ENCODE data around the gene TNIP1.

The TNIP1 gene

DNA sequence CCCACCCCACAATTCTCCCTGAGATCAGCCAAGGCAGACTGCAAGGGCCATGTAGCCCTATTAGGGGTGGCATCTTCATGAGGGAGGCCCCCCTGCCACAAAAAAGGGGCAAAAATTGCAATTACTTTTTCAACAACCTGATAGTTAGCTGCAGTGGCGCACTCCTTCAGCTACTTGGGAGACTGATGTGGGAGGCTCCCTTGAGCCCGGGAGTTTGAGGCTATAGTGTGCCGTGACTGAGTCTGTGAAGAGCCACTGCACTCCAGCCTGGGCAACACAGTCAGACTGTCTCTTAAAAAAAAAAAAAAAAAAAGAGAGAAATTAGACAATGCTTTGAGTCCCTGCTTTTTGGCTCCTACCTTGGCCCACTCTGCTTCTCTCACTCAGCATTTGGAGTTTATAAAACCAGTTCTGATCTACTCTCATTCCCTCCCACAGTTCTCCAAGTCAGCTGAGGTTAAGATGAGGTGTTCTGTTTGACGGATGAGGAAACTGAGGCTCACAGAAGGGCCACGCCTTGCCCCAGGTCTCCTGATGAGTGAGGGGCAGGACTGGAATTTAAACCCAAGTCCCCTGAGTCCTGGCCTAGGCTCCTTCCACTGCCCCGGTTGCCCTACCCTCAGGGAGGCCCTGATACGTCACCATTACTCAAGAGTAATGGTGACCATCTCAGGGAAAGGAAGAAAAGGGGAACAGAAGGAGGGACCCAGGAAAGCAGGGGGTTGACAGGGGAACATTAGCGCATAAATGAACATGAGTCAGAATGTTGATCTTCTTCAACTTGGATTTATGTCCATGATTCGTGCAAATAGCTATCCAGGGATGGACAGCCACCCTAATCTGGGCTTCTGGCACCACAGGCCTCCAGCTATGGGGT lies 51.4 kb downstream of the TNIP1 start:
- Mint-ChIP-seq H3K9me3 (no peaks in the 10 kb centered on the region), H3K36me3 (peaks cover 55% of the 10 kb centered on the region), H3K4me3 (no peak overlapping the region), H3K27ac (no peak overlapping the region), H3K4me1 (peaks cover 4% of the 10 kb centered on the region), H3K27me3 (no peaks in the 10 kb centered on the region)
- ATAC-seq (ENCODE audit: low read depth), result no peak
- no peak for DNase-seq (ENCODE audit: low spot score in 2 of 2)

DNA sequence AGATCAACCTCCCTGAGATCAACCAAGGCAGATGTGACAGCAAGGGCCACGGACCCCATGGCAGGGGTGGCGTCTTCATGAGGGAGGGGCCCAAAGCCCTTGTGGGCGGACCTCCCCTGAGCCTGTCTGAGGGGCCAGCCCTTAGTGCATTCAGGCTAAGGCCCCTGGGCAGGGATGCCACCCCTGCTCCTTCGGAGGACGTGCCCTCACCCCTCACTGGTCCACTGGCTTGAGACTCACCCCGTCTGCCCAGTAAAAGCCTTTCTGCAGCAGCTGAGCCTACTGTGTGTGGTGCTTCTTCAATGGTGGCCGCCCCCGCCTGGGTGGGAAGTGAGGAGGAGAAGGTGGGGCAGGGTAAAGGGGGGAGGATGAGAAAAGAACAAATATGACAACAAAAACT lies 52.1 kb downstream of the TNIP1 start:
- Mint-ChIP-seq H3K36me3 (peaks cover 48% of the 10 kb centered on the region), H3K4me1 (peaks cover 4% of the 10 kb centered on the region), H3K4me3 (no peak overlapping the region), H3K27ac (no peak overlapping the region), H3K9me3 (no peaks in the 10 kb centered on the region), H3K27me3 (no peaks in the 10 kb centered on the region)
- ATAC-seq (ENCODE audit: low read depth) (no peak), DNase-seq (ENCODE audit: low spot score in 2 of 2) (no peak)

DNA sequence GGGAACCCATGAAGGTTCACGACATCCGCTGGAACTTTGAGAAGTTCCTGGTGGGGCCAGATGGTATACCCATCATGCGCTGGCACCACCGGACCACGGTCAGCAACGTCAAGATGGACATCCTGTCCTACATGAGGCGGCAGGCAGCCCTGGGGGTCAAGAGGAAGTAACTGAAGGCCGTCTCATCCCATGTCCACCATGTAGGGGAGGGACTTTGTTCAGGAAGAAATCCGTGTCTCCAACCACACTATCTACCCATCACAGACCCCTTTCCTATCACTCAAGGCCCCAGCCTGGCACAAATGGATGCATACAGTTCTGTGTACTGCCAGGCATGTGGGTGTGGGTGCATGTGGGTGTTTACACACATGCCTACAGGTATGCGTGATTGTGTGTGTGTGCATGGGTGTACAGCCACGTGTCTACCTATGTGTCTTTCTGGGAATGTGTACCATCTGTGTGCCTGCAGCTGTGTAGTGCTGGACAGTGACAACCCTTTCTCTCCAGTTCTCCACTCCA lies 52.8 kb downstream of the TNIP1 start:
- peaks cover 4% of the 10 kb centered on the region for H3K4me1 Mint-ChIP-seq
- H3K9me3 Mint-ChIP-seq, result no peaks in the 10 kb centered on the region
- ATAC-seq (ENCODE audit: low read depth) (no peak), DNase-seq (ENCODE audit: low spot score in 2 of 2) (no peak)
- H3K27ac Mint-ChIP-seq, result no peak overlapping the region
- H3K27me3 Mint-ChIP-seq, result no peaks in the 10 kb centered on the region
- H3K4me3 Mint-ChIP-seq, result no peak overlapping the region
- H3K36me3 Mint-ChIP-seq, result peaks cover 47% of the 10 kb centered on the region

DNA sequence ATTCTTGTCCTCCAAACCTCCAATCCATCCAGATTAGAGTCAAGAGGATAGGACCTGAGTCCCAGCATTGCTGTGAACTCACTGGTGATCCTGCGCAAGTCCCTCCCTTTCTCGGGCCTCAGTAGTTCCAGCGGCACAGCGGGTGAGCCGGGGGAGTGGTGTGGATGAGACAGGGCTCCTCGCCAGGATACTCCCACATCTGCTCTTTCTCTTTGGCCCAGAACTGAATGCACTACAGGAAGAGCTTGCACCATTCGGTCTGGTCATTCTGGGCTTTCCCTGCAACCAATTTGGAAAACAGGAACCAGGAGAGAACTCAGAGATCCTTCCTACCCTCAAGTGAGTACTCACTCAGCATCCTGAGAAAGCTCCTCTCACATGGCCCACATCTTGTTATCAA lies 54.2 kb downstream of the TNIP1 start:
- Mint-ChIP-seq H3K4me1 (peaks cover 7% of the 10 kb centered on the region), H3K27ac (no peak overlapping the region), H3K36me3 (peaks cover 35% of the 10 kb centered on the region), H3K27me3 (no peaks in the 10 kb centered on the region), H3K9me3 (no peaks in the 10 kb centered on the region), H3K4me3 (no peak overlapping the region)
- DNase-seq (ENCODE audit: low spot score in 2 of 2), result no peak
- no peak for ATAC-seq (ENCODE audit: low read depth)

DNA sequence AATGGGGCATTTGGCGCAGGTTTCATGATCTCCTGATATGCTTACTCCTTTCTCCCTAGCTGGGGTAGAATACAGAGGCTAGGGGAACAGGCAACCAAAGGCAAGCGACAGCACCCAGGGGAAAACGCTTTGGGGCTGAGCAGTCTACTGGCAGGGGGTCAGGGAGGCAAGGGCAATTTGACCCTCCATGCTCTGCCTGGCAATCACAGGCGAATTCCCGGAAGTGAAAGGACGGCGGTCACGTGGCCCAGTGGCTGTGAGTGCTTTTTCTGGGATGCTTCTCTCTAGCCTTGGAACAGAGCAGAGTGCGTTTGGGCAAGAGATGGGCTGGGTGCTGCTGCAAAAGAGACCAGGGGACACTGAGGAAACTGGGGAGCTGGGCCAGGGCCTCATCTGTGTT lies 54.7 kb downstream of the TNIP1 start:
- peaks cover 7% of the 10 kb centered on the region for H3K4me1 Mint-ChIP-seq
- no peak overlapping the region for H3K4me3 Mint-ChIP-seq
- no peak for DNase-seq (ENCODE audit: low spot score in 2 of 2)
- H3K27ac Mint-ChIP-seq, result peak overlapping the region; percentile 38
- ATAC-seq (ENCODE audit: low read depth), result no peak
- peaks cover 30% of the 10 kb centered on the region for H3K36me3 Mint-ChIP-seq
- no peaks in the 10 kb centered on the region for H3K27me3 Mint-ChIP-seq
- H3K9me3 Mint-ChIP-seq, result no peaks in the 10 kb centered on the region

DNA sequence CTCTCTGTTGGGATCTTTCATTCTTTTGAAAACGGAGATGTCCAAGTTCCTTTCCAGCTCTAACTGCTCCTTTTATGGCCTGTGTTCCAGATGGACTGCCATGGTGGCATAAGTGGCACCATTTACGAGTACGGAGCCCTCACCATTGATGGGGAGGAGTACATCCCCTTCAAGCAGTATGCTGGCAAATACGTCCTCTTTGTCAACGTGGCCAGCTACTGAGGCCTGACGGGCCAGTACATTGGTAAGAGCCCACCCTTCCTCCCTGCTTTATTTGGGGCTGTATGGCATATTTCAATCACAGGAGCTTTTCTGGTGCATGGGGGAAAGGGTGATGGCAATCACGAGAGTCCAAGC lies 55.6 kb downstream of the TNIP1 start:
- H3K4me3 Mint-ChIP-seq, result no peak overlapping the region
- H3K36me3 Mint-ChIP-seq, result peaks cover 26% of the 10 kb centered on the region
- peaks cover 11% of the 10 kb centered on the region for H3K4me1 Mint-ChIP-seq
- no peak for DNase-seq (ENCODE audit: low spot score in 2 of 2)
- no peaks in the 10 kb centered on the region for H3K9me3 Mint-ChIP-seq
- no peaks in the 10 kb centered on the region for H3K27me3 Mint-ChIP-seq
- ATAC-seq (ENCODE audit: low read depth), result no peak
- no peak overlapping the region for H3K27ac Mint-ChIP-seq

DNA sequence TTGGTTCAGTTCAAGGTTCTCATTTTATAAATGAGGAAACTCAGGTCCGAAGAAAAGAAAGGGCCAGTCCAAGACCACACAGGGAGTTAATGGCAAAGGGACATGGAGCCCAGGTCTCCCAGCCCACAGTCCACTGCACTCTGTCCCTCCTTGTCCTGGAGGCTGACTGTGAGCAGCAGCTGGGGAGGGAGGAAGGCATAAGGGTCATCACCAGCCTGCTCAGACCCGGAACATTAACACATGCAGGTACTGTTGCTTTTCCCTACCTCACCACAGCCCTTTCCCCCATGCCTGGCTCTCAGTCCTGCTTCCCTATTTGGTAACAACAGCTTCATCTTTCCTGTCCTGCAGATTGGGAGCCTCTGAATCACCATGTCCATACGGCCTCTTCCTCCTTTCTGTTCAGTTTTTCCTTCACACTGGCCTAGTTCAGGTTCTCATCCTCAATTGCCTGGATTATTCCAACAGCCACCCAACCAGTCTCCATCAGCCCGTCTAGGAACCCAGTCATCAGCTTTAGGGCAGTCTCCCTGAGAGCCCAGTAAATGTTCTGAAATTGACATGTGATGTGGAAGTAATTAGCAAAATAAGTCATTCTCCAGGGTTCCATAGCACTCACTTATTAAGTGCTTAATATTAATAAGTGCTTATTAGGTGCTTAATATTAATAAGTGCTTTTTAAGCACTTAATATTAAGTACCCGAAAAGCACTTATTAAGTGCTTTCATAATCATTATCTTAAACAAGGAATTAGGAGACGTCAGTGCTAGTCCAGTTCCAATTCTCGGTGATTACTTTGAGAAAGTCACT lies 56.2 kb downstream of the TNIP1 start:
- no peak for ATAC-seq (ENCODE audit: low read depth)
- H3K27ac Mint-ChIP-seq, result peak overlapping the region; percentile 48
- H3K36me3 Mint-ChIP-seq, result peaks cover 22% of the 10 kb centered on the region

DNA sequence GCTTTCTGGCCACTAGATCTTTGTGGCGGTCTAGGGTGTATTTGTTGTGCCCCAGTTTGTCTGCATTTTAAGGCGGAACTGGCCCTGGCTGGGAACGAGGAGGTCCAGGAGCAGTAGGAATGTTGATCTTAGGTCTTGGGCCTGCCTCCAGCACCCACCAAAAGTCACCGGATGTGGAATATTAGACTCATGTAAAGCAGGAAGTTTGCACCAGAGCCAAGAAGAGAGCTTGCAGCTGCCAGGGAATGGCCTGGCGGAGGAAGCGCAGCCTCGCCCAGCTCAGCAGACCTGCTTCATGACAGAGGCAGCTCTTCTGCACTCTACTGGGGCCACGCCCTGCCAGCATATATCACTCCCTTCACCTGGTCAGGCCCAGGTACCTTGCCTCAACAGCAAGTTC lies 57.2 kb downstream of the TNIP1 start:
- Mint-ChIP-seq H3K9me3 (no peaks in the 10 kb centered on the region), H3K27me3 (no peaks in the 10 kb centered on the region), H3K4me1 (peaks cover 11% of the 10 kb centered on the region), H3K4me3 (no peak overlapping the region), H3K36me3 (peaks cover 19% of the 10 kb centered on the region), H3K27ac (peak overlapping the region; percentile 48)
- ATAC-seq (ENCODE audit: low read depth), result no peak
- no peak for DNase-seq (ENCODE audit: low spot score in 2 of 2)

More for the DNA sequence above, 56.2 kb downstream of the TNIP1 start:
- Mint-ChIP-seq H3K4me1 (peaks cover 11% of the 10 kb centered on the region), H3K9me3 (no peaks in the 10 kb centered on the region), H3K27me3 (no peaks in the 10 kb centered on the region), H3K4me3 (no peak overlapping the region)
- DNase-seq (ENCODE audit: low spot score in 2 of 2), result no peak

DNA sequence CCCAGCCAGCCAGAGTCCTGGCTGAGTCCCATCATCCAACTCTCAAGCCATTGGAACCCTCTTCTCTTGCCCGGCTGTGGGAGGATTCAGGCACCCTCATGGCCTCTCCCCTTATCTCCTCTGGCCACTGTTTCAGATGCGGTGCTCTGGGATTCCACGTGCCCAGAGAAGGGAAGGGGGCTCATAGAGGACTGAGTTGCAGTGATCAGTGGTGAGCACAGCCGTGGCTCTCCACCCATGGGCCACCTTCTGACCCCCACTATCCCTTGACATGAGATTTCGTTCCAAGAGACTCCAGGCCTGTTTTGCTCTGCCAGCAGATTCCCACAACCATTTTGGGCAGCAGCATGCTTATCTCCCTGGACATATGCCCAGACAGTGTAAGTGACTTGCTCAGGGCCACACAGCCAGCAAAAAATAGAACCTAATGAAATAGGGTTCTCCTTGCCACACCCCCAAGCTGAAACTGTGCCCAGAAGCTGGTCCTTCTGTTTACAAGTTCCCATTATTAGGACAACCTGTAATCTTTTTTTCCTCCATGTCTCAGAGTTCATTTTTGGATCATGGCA lies 57.7 kb downstream of the TNIP1 start:
- ATAC-seq (ENCODE audit: low read depth), result no peak
- Mint-ChIP-seq H3K4me1 (peaks cover 11% of the 10 kb centered on the region), H3K36me3 (peaks cover 14% of the 10 kb centered on the region)

DNA sequence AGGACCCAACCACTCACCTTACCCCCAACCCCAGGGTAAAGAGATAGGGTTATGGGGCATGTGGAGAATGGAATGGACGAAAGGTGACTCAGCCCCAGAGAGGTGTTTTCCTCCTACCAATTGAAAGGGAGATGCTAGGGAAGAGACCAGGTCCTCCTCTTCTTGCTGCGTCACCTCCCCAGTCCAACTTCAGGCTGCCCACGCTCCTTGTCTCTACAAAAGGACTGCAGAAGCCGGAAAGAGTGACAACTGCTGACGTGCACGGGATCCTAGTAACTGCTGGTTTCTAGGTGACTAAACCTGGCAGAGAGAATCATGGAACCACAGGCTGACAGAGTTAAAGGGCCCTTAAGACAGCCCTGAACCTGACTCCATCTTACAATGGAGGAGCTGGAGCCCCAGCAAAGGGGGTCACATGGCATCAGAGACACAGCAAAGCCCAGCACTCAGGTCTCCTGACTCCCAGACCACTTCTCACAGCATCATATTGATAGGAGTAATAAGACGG lies 58.3 kb downstream of the TNIP1 start:
- Mint-ChIP-seq H3K4me3 (no peak overlapping the region), H3K27me3 (no peaks in the 10 kb centered on the region), H3K27ac (no peak overlapping the region), H3K9me3 (no peaks in the 10 kb centered on the region), H3K4me1 (peaks cover 11% of the 10 kb centered on the region), H3K36me3 (peaks cover 12% of the 10 kb centered on the region)
- ATAC-seq (ENCODE audit: low read depth) (no peak), DNase-seq (ENCODE audit: low spot score in 2 of 2) (no peak)

More for the DNA sequence above, 57.7 kb downstream of the TNIP1 start:
- Mint-ChIP-seq H3K4me3 (no peak overlapping the region), H3K27ac (no peak overlapping the region), H3K27me3 (no peaks in the 10 kb centered on the region), H3K9me3 (no peaks in the 10 kb centered on the region)
- no peak for DNase-seq (ENCODE audit: low spot score in 2 of 2)

DNA sequence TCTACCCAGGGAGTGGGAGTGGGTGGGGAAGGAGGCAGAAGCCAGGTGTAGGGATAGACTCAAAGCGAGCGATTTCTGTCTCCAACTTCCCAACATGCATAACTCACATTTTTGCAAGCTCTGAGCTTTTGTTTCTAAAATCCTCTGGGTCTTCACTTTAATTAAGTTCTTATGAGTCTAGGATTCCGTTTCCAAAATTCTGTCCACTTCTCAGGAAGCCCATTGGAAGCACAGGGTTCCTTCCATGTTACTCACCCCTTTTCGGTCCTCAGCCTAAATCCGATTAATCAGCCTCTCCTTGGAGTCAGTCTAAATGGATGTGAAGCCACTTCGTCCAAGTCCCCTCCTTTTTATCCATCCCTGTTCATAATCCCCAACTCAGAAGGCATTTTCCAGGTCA lies 59.1 kb downstream of the TNIP1 start:
- no peak for ATAC-seq (ENCODE audit: low read depth)
- Mint-ChIP-seq H3K4me3 (no peak overlapping the region), H3K36me3 (peaks cover 9% of the 10 kb centered on the region), H3K9me3 (no peaks in the 10 kb centered on the region), H3K27ac (no peak overlapping the region), H3K4me1 (peaks cover 11% of the 10 kb centered on the region), H3K27me3 (no peaks in the 10 kb centered on the region)
- no peak for DNase-seq (ENCODE audit: low spot score in 2 of 2)

DNA sequence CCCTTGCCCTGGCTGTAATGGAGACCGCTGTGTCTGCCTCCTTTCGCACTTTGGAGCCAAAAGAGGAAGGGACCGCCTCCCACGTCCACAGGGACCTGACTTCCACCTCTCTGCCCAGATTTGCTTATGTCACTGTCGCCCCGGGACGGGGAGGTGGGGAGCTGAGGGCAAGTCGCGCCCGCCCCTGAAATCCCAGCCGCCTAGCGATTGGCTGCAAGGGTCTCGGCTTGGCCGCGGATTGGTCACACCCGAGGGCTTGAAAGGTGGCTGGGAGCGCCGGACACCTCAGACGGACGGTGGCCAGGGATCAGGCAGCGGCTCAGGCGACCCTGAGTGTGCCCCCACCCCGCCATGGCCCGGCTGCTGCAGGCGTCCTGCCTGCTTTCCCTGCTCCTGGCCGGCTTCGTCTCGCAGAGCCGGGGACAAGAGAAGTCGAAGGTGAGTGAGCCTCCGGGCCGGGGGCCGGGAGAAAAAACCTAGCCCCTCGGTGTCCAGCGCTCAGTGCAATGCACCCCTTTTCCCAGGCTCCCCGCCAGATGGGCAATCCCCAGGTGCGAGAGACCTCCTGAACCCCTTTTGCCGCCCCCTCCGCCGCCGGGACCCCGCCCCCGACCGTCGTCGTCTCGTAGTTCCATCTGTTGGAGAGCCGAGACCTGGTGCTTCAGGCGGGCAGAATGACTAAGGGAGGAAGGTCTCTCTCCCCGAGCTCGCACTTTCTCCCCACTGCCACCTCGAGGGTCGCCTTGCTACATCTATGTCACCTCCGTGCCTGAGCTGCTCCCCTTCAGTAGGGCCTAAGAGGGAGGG lies 60.3 kb downstream of the TNIP1 start, which contains the start of gene GPX3:
GPX3 (plus strand) TSS at position 288 of the 807 bp plus-strand sequence; CDS start at position 352, 64 bp downstream.
- H3K36me3 Mint-ChIP-seq, result peaks cover 5% of the 10 kb centered on the region
- peaks cover 11% of the 10 kb centered on the region for H3K4me1 Mint-ChIP-seq
- H3K4me3 Mint-ChIP-seq, result peak within 1 kb of the TSS; percentile 71
- ATAC-seq (ENCODE audit: low read depth) (peak; percentile 84), DNase-seq (ENCODE audit: low spot score in 2 of 2) (peak; percentile 16 to 40)
- no peaks in the 10 kb centered on the region for H3K9me3 Mint-ChIP-seq
- no peak within 1 kb of the TSS for H3K27ac Mint-ChIP-seq
- no peaks in the 10 kb centered on the region for H3K27me3 Mint-ChIP-seq

DNA sequence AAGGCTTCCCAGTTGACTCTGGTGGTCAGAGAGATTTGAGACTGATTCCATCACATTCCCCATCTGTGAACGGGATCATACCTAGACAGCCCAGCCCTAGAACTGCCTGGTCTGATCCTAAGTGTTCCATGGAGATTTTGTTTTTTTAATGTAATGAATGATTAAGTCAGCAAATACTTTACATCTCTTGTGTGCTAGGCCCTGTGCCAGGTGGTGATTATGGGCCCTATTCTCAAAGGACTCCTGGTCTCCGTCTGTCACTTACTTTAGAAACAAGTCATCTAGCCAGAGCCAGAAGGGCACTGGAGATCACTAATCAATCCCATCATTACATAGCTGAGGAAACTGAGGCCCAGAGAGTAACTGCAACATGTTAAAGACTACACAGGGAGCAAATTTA lies 61.5 kb downstream of the TNIP1 start:
- Mint-ChIP-seq H3K9me3 (no peaks in the 10 kb centered on the region), H3K4me1 (peaks cover 8% of the 10 kb centered on the region), H3K36me3 (peaks cover 2% of the 10 kb centered on the region), H3K27me3 (no peaks in the 10 kb centered on the region), H3K4me3 (no peak overlapping the region), H3K27ac (no peak overlapping the region)
- no peak for DNase-seq (ENCODE audit: low spot score in 2 of 2)
- no peak for ATAC-seq (ENCODE audit: low read depth)
